CD14-positive monocyte (primary cell): Measurements from ENCODE around the gene GPC6. TPM values are rescaled to one million over a fixed set of nuclear protein-coding genes. Genes with fewer than 3 reads are reported as not detected.

Source experiments
- DNase-seq, 3 donors: peaks; one replicate each; pipeline ENCODE4 v3.0.0-alpha.2; 2011 to 2022
- H2AFZ ChIP-seq: 2 replicates; pipeline ENCODE4 v1.6.0; 2012; ENCODE audit warnings: mild to moderate bottlenecking, low read depth, low read length, inconsistent platforms; ENCODE audit not compliant: insufficient read depth, poor library complexity, severe bottlenecking
- H3K27ac ChIP-seq, 2 donors: 1 replicate in 1 of 2; 2 replicates in 1 of 2; pipeline ENCODE4 v1.5.1; 2012 to 2013; ENCODE audit warnings: low read length in 2 of 2, control low read depth in 1 of 2, inconsistent platforms in 1 of 2, low read depth in 1 of 2, mild to moderate bottlenecking in 1 of 2
- H3K27me3 ChIP-seq, 2 donors: one replicate each; pipeline versions ENCODE4 v1.6.0 to v1.6.1; 2011 to 2013; ENCODE audit warnings: low read length in 2 of 2; ENCODE audit not compliant: control insufficient read depth in 2 of 2, insufficient read depth in 2 of 2
- H3K36me3 ChIP-seq, 2 donors: replicated peaks in 1 of 2; 1 replicate in 1 of 2; 2 replicates in 1 of 2; pipeline versions ENCODE4 v1.5.1 to v1.6.1; 2012 to 2013; ENCODE audit warnings: low read length in 2 of 2, control low read depth in 1 of 2, inconsistent platforms in 1 of 2, mild to moderate bottlenecking in 1 of 2; ENCODE audit not compliant: insufficient read depth in 2 of 2, control insufficient read depth in 1 of 2
- H3K4me1 ChIP-seq, 2 donors: 1 replicate in 1 of 2; 2 replicates in 1 of 2; pipeline versions ENCODE4 v1.5.1 to v1.6.1; 2012 to 2013; ENCODE audit warnings: low read length in 2 of 2, control low read depth in 1 of 2, inconsistent platforms in 1 of 2, mild to moderate bottlenecking in 1 of 2, moderate library complexity in 1 of 2; ENCODE audit not compliant: insufficient read depth in 2 of 2, control insufficient read depth in 1 of 2
- H3K4me2 ChIP-seq: replicated peaks from 2 replicates; pipeline ENCODE3; 2012; ENCODE audit warnings: low read length, moderate library complexity, mild to moderate bottlenecking; ENCODE audit not compliant: poor library complexity, severe bottlenecking; ENCODE audit errors: extremely low read depth
- H3K4me3 ChIP-seq, 3 experiments: fragments of 200-600 bp in 1 of 3; sonication (generic) in 1 of 3; replicated peaks in 1 of 3; 1 replicate in 2 of 3; 2 replicates in 1 of 3; pipeline ENCODE4 v1.5.1; 2011 to 2013; ENCODE audit warnings: low read length in 3 of 3, mild to moderate bottlenecking in 3 of 3, control low read depth in 2 of 3, low read depth in 2 of 3, inconsistent platforms in 1 of 3, moderate library complexity in 1 of 3
- H3K79me2 ChIP-seq: 2 replicates; pipeline ENCODE4 v1.6.0; 2012; ENCODE audit warnings: mild to moderate bottlenecking, control low read depth, inconsistent platforms, low read length, moderate library complexity; ENCODE audit not compliant: insufficient read depth
- H3K9ac ChIP-seq: 2 replicates; pipeline ENCODE4 v1.6.0; 2017; ENCODE audit warnings: low read length, mild to moderate bottlenecking; ENCODE audit not compliant: insufficient read depth, poor library complexity, severe bottlenecking
- H3K9me3 ChIP-seq, 2 donors: replicated peaks in 1 of 2; 1 replicate in 1 of 2; 2 replicates in 1 of 2; pipeline versions ENCODE4 v1.5.1 to v1.6.1; 2012 to 2013; ENCODE audit warnings: low read length in 2 of 2, control low read depth in 1 of 2; ENCODE audit not compliant: control insufficient read depth in 1 of 2, insufficient read depth in 1 of 2
- H4K20me1 ChIP-seq: 2 replicates; pipeline ENCODE4 v1.6.0; 2012; ENCODE audit warnings: mild to moderate bottlenecking, low read length, control low read depth, moderate library complexity; ENCODE audit not compliant: insufficient read depth
- H3K27ac Mint-ChIP-seq, 7 donors: one replicate each; pipeline ENCODE4 v1.8.0; 2020; ENCODE audit warnings: mild to moderate bottlenecking in 7 of 7, mixed read lengths in 7 of 7, moderate library complexity in 6 of 7, inconsistent platforms in 2 of 7
- H3K27me3 Mint-ChIP-seq, 3 donors: one replicate each; pipeline ENCODE4 v1.8.0; 2021 to 2022; ENCODE audit warnings: low read depth in 3 of 3, mild to moderate bottlenecking in 3 of 3, mixed read lengths in 3 of 3, moderate library complexity in 3 of 3, inconsistent platforms in 1 of 3
- H3K36me3 Mint-ChIP-seq, 2 donors: one replicate each; pipeline ENCODE4 v1.8.0; 2020; ENCODE audit warnings: mixed read lengths in 2 of 2, inconsistent platforms in 1 of 2, mild to moderate bottlenecking in 1 of 2
- H3K4me1 Mint-ChIP-seq: one replicate; pipeline ENCODE4 v1.8.0; 2020; ENCODE audit warnings: mild to moderate bottlenecking, mixed read lengths
- H3K4me3 Mint-ChIP-seq, 2 donors: one replicate each; pipeline ENCODE4 v1.8.0; 2020; ENCODE audit warnings: mild to moderate bottlenecking in 2 of 2, mixed read lengths in 2 of 2, moderate library complexity in 1 of 2
- H3K9me3 Mint-ChIP-seq, 7 donors: one replicate each; pipeline ENCODE4 v1.8.0; 2020 to 2022; ENCODE audit warnings: mixed read lengths in 7 of 7, mild to moderate bottlenecking in 6 of 7, moderate library complexity in 6 of 7, inconsistent platforms in 2 of 7
- WGBS: methylation state at CpG from one replicate; pipeline ENCODE4 v1.1.5; 2013; ENCODE audit warnings: missing lambda C conversion rate; ENCODE audit not compliant: insufficient coverage; 5-methylcytosine and 5-hydroxymethylcytosine counted together
- intact Hi-C, 2 donors: fragments of 100-400 bp; cut with micrococcal nuclease; formaldehyde crosslinking; loops; one replicate each; pipeline versions ENCODE4 v1.15.0 to v1.15.1; 2023
- polyA plus RNA-seq, 3 donors: library from polyadenylated mRNA; depleted of rRNA in 1 of 3; unstranded in 2 of 3; stranded (reverse) in 1 of 3; fragments of 300-500 nt in 2 of 3; fragments of >200 nt in 1 of 3; fragmentation: Illumina TruSeq in 2 of 3; gene quantifications; 1 replicate in 2 of 3; 2 replicates in 1 of 3; pipeline ENCODE4 v1.2.3, GENCODE V29; 2012 to 2021
- TF ChIP-seq, protein P1 (sequence below): fragments of 200-600 bp; IDR thresholded peaks from one replicate; pipeline ENCODE4 v1.8.0; 2022; ENCODE audit warnings: antibody characterized with exemption, mild to moderate bottlenecking

GPC6 gene
- polyA plus RNA-seq, 3 donors: not detected

DNA sequence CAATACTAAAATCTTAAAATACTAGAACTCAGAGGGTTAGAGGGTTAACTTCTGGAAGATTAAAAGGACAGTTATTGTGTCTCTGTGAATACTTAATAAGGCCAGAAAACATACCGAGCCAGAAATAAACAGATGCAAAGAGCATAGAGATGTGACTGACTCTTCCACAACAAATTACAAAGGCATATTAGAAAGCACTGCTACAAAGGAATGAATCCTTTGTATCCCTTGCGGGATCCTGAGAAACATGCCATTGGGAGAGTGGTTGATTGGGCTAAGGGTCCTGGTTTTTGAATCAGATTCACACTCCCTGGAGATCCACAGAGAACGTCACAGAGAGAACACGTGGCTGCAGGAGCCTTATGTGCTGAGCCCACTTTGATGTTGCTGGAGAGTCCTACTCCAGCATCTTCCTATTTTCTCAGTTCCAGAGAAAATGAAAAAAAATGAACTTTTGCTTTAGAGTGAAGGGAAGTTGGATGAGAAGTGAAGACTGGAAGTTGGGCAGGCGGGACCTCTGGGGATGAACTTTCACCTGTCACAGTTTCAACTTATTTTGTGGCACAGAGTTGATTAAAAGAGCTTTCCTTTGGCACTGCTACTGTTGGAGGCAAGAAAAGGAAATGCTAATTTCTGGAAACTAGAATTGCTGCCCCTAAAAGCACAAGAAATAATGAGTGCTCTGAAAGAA is 943.0 kb downstream of the GPC6 start:
- peaks cover 28% of the 10 kb centered on the region for H3K4me1 Mint-ChIP-seq
- DNase-seq: no peak
- WGBS: 100% methylated on average over 1 of the region's 5 CpGs
- Histone ChIP-seq H3K9me3 (no peaks in the 10 kb centered on the region), H3K27ac (no peak overlapping the region), H4K20me1 (no peaks in the 10 kb centered on the region), H3K4me1 (peaks cover 13 to 17% of the 10 kb centered on the region in 2 donors), H3K4me2 (peak overlapping the region; percentile 4), H3K9ac (no peak overlapping the region), H2AFZ (peak overlapping the region; percentile 26), H3K36me3 (no peaks in the 10 kb centered on the region), H3K4me3 (no peak overlapping the region), H3K27me3 (no peaks in the 10 kb centered on the region), H3K79me2 (no peaks in the 10 kb centered on the region)
- H3K27me3 Mint-ChIP-seq: no peaks in the 10 kb centered on the region
- H3K36me3 Mint-ChIP-seq: no peaks in the 10 kb centered on the region
- intact Hi-C loops: no loop called here
- no peak overlapping the region for H3K4me3 Mint-ChIP-seq
- peaks cover 0 to 5% (median 2%) of the 10 kb centered on the region in 7 donors for H3K9me3 Mint-ChIP-seq
- H3K27ac Mint-ChIP-seq: peak overlapping the region in 1 of 7 donors; percentile 65
- TF ChIP-seq, protein P1, sequence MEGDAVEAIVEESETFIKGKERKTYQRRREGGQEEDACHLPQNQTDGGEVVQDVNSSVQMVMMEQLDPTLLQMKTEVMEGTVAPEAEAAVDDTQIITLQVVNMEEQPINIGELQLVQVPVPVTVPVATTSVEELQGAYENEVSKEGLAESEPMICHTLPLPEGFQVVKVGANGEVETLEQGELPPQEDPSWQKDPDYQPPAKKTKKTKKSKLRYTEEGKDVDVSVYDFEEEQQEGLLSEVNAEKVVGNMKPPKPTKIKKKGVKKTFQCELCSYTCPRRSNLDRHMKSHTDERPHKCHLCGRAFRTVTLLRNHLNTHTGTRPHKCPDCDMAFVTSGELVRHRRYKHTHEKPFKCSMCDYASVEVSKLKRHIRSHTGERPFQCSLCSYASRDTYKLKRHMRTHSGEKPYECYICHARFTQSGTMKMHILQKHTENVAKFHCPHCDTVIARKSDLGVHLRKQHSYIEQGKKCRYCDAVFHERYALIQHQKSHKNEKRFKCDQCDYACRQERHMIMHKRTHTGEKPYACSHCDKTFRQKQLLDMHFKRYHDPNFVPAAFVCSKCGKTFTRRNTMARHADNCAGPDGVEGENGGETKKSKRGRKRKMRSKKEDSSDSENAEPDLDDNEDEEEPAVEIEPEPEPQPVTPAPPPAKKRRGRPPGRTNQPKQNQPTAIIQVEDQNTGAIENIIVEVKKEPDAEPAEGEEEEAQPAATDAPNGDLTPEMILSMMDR: no peak

DNA sequence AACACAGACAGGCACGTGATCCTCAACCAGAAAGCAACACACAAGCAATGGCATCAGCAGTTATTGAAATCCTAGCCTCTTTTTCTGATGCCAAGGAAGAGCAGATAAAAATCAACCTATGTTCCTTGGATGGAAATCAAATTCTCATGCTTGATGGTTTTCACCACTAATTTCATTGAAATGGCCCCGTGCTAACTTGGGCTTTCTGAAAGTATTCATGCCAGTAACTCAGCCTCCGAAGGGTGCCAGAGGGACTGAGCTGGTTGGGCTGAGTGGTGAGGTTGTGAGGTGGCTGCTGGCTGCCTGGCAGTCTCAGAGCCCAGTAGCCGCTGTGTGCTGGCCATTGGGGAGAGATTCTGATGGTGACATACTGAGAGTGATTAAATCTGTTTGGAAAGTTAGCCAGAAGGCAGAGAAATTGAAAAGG is 943.6 kb downstream of the GPC6 start:
- no peak overlapping the region for H3K4me2 ChIP-seq
- Mint-ChIP-seq H3K27ac (no peak overlapping the region), H3K36me3 (no peaks in the 10 kb centered on the region), H3K9me3 (peaks cover 0 to 5% (median 2%) of the 10 kb centered on the region in 7 donors), H3K4me1 (peaks cover 28% of the 10 kb centered on the region), H3K27me3 (no peaks in the 10 kb centered on the region), H3K4me3 (no peak overlapping the region)
- H2AFZ ChIP-seq: no peak overlapping the region
- WGBS: 76% methylated on average over 3 of the region's 4 CpGs
- no peaks in the 10 kb centered on the region for H3K9me3 ChIP-seq
- no peak for DNase-seq
- H3K9ac ChIP-seq: no peak overlapping the region
- peaks cover 13 to 17% of the 10 kb centered on the region in 2 donors for H3K4me1 ChIP-seq
- TF ChIP-seq, protein P1: no peak
- intact Hi-C loops: no loop called here
- no peaks in the 10 kb centered on the region for H4K20me1 ChIP-seq
- H3K27ac ChIP-seq: no peak overlapping the region
- no peaks in the 10 kb centered on the region for H3K79me2 ChIP-seq
- H3K36me3 ChIP-seq: no peaks in the 10 kb centered on the region
- no peaks in the 10 kb centered on the region for H3K27me3 ChIP-seq
- no peak overlapping the region for H3K4me3 ChIP-seq
